Measurements from ENCODE around the gene BMP6.
"Not testable (repeated sequence)": the region's sequence is repeated elsewhere in the genome, so short reads cannot be mapped to it uniquely, and the experiment has no call there.

The BMP6 gene

GRCh38 chr6:7887278-7887991 is 161.5 kb downstream of the BMP6 start:
- DNase-seq (ENCODE audit: low read depth), result no peak

GRCh38 chr6:7888587-7889357 is 162.9 kb downstream of the BMP6 start:
- no peak for DNase-seq (ENCODE audit: low read depth)

- no peak for DNase-seq (ENCODE audit: low read depth)
Observed at GRCh38 chr6:7891078-7891872, 165.4 kb downstream of the BMP6 start.

- DNase-seq (ENCODE audit: low read depth), result not testable (repeated sequence)
Observed at GRCh38 chr6:7892367-7892766, 166.5 kb downstream of the BMP6 start.

GRCh38 chr6:7893342-7893741 is 167.4 kb downstream of the BMP6 start:
- DNase-seq (ENCODE audit: low read depth), result no peak

- no peak for DNase-seq (ENCODE audit: low read depth)
Observed at GRCh38 chr6:7894262-7895124, 168.6 kb downstream of the BMP6 start.

- no peak for DNase-seq (ENCODE audit: low read depth)
Observed at GRCh38 chr6:7895125-7895423, 169.2 kb downstream of the BMP6 start.

- DNase-seq (ENCODE audit: low read depth), result no peak
Observed at GRCh38 chr6:7896465-7896987, 170.6 kb downstream of the BMP6 start.

- no peak for DNase-seq (ENCODE audit: low read depth)
Observed at GRCh38 chr6:7897461-7898192, 171.7 kb downstream of the BMP6 start.

GRCh38 chr6:7898193-7898586 is 172.3 kb downstream of the BMP6 start:
- DNase-seq (ENCODE audit: low read depth), result not testable (repeated sequence)

GRCh38 chr6:7899101-7899888 is 173.4 kb downstream of the BMP6 start:
- DNase-seq (ENCODE audit: low read depth), result no peak

GRCh38 chr6:7899889-7900213 is 174.0 kb downstream of the BMP6 start:
- no peak for DNase-seq (ENCODE audit: low read depth)

- no peak for DNase-seq (ENCODE audit: low read depth)
Observed at GRCh38 chr6:7900621-7901020, 174.7 kb downstream of the BMP6 start.

- no peak for DNase-seq (ENCODE audit: low read depth)
Observed at GRCh38 chr6:7901056-7901455, 175.2 kb downstream of the BMP6 start.

GRCh38 chr6:7901780-7902179 is 175.9 kb downstream of the BMP6 start:
- no peak for DNase-seq (ENCODE audit: low read depth)

- DNase-seq (ENCODE audit: low read depth), result no peak
Observed at GRCh38 chr6:7902221-7902620, 176.3 kb downstream of the BMP6 start.

- DNase-seq (ENCODE audit: low read depth), result no peak
Observed at GRCh38 chr6:7902867-7903266, 177.0 kb downstream of the BMP6 start.

GRCh38 chr6:7903673-7904072 is 177.8 kb downstream of the BMP6 start:
- no peak for DNase-seq (ENCODE audit: low read depth)

GRCh38 chr6:7904654-7905319 is 178.9 kb downstream of the BMP6 start:
- DNase-seq (ENCODE audit: low read depth), result no peak

GRCh38 chr6:7905416-7905815 is 179.5 kb downstream of the BMP6 start:
- no peak for DNase-seq (ENCODE audit: low read depth)

Data from activated gamma-delta T cell treated with anti-CD3 and anti-CD28 coated beads, Interleukin-2, amount 50 U/mL, for 16 hours (primary cell).